GM21737 (cell line): Measurements from ENCODE around the gene TMC2.
"Not testable (repeated sequence)": the region's sequence is repeated elsewhere in the genome, so short reads cannot be mapped to it uniquely, and the experiment has no call there.

ENCODE experiments used
- ATAC-seq: cut with Tn5 transposase; IDR thresholded peaks from one replicate; pipeline ENCODE4 v1.9.1; 2021; ENCODE audit warnings: mild to moderate bottlenecking, moderate library complexity; ENCODE audit not compliant: unreplicated experiment

Gene TMC2

GRCh38 chr20:2657674-2658073 lies 121.3 kb downstream of the TMC2 start:
- no peak for ATAC-seq

GRCh38 chr20:2658414-2659354 lies 122.3 kb downstream of the TMC2 start:
- ATAC-seq = no peak

- ATAC-seq = no peak
Observed at GRCh38 chr20:2659547-2659946, 123.2 kb downstream of the TMC2 start.

GRCh38 chr20:2663364-2663886 lies 127.1 kb downstream of the TMC2 start:
- no peak for ATAC-seq

- ATAC-seq = peak; percentile 87
Observed at GRCh38 chr20:2663887-2664719, 127.7 kb downstream of the TMC2 start, which contains the start of gene IDH3B. TSS of gene IDH3B (minus strand) at chr20:2664216. CDS start at chr20:2664188, 28 bp downstream.

- ATAC-seq = no peak
Observed at GRCh38 chr20:2671977-2672376, 135.6 kb downstream of the TMC2 start.

- no peak for ATAC-seq
Observed at GRCh38 chr20:2672446-2672845, 136.1 kb downstream of the TMC2 start.

GRCh38 chr20:2673453-2673852 lies 137.1 kb downstream of the TMC2 start:
- ATAC-seq = no peak

- no peak for ATAC-seq
Observed at GRCh38 chr20:2680046-2680445, 143.7 kb downstream of the TMC2 start.

- ATAC-seq = not testable (repeated sequence)
Observed at GRCh38 chr20:2682040-2682439, 145.7 kb downstream of the TMC2 start.

- not testable (repeated sequence) for ATAC-seq
Observed at GRCh38 chr20:2684817-2685216, 148.4 kb downstream of the TMC2 start.

GRCh38 chr20:2687514-2687913 lies 151.1 kb downstream of the TMC2 start:
- no peak for ATAC-seq

- ATAC-seq = no peak
Observed at GRCh38 chr20:2688041-2688591, 151.7 kb downstream of the TMC2 start.

- no peak for ATAC-seq
Observed at GRCh38 chr20:2690213-2690612, 153.8 kb downstream of the TMC2 start.

- no peak for ATAC-seq
Observed at GRCh38 chr20:2690718-2691117, 154.3 kb downstream of the TMC2 start.

GRCh38 chr20:2691127-2691526 lies 154.8 kb downstream of the TMC2 start:
- ATAC-seq = no peak
